GM12878 (cell line): ENCODE data around the gene FUT8. TPM values are rescaled to one million over a fixed set of nuclear protein-coding genes. Genes with fewer than 3 reads are reported as not detected.

Experiments used
- ATAC-seq: fragments of 200-7000 bp; cut with Tn5 transposase; 3 replicates; pipeline ENCODE4 v1.9.1; 2020; ENCODE audit warnings: mild to moderate bottlenecking, moderate library complexity
- BruUV-seq: library from RNA; stranded (reverse); fragments of 400-500 nt; replicated peaks from 2 replicates; lab custom pipeline; 2021; lab: Mats Ljungman, UMichigan
- CTCF ChIA-PET: fragments of 300-600 bp; sonication (Branson Sonifier 250); formaldehyde crosslinking; extraction: SDS; loops from one replicate; lab custom pipeline; 2021; ENCODE audit warnings: inconsistent platforms; lab: Yijun Ruan, JAX
- POLR2A ChIA-PET: fragments of 350-600 bp; formaldehyde crosslinking; extraction: SDS; loops from one replicate; lab custom pipeline; 2021; ENCODE audit warnings: inconsistent platforms; lab: Charles Lee
- RAD21 ChIA-PET: fragments of 300-600 bp; sonication (Branson Sonifier 250); formaldehyde crosslinking; loops from one replicate; lab custom pipeline; 2023; ENCODE audit warnings: antibody characterized with exemption; ENCODE audit not compliant: unreplicated experiment; lab: Charles Lee
- SMC1A ChIA-PET: fragments of 300-600 bp; sonication (Branson Sonifier 250); formaldehyde crosslinking; loops from one replicate; lab custom pipeline; 2023; ENCODE audit not compliant: unreplicated experiment, uncharacterized antibody; lab: Charles Lee
- DNase-seq: peaks from one replicate; pipeline ENCODE4 v3.0.0-alpha.2; 2011; ENCODE audit warnings: low read depth, low spot score
- FAIRE-seq: peaks from 3 replicates; lab custom pipeline; 2011; peaks lifted over from hg19 to GRCh38; lab: Jason Lieb, UNC
- H2AFZ ChIP-seq: 2 replicates; pipeline ENCODE4 v1.6.0; 2011; ENCODE audit warnings: low read depth, low read length, control low read depth; ENCODE audit not compliant: control insufficient read depth
- H3K27ac ChIP-seq: 2 replicates; pipeline ENCODE4 v1.5.1; 2011; ENCODE audit warnings: control low read depth; ENCODE audit not compliant: control insufficient read depth, insufficient read depth
- H3K27me3 ChIP-seq, 2 experiments: replicated peaks in 1 of 2; 2 replicates each; pipeline versions ENCODE4 v1.6.0 to v1.6.1; 2011; ENCODE audit warnings: low read length in 1 of 2; ENCODE audit not compliant: control insufficient read depth in 2 of 2, insufficient read depth in 2 of 2
- H3K36me3 ChIP-seq, 2 experiments: 2 replicates each; pipeline ENCODE4 v1.5.1; 2011; ENCODE audit warnings: low read length in 1 of 2; ENCODE audit not compliant: control insufficient read depth in 2 of 2, insufficient read depth in 2 of 2
- H3K4me1 ChIP-seq: 2 replicates; pipeline ENCODE4 v1.6.1; 2011; ENCODE audit warnings: mild to moderate bottlenecking, low read length, moderate library complexity, mixed read lengths; ENCODE audit not compliant: control insufficient read depth, insufficient read depth
- H3K4me2 ChIP-seq: 2 replicates; pipeline ENCODE4 v1.6.0; 2011; ENCODE audit warnings: control low read depth; ENCODE audit not compliant: control insufficient read depth, insufficient read depth
- H3K4me3 ChIP-seq: fragments of 200-600 bp; sonication (generic); 2 replicates; pipeline ENCODE4 v1.5.1; 2016
- H3K79me2 ChIP-seq: 2 replicates; pipeline ENCODE4 v1.6.0; 2011; ENCODE audit warnings: low read length; ENCODE audit not compliant: control insufficient read depth, insufficient read depth
- H3K9ac ChIP-seq: 2 replicates; pipeline ENCODE4 v1.8.0; 2011; ENCODE audit warnings: low read length, control low read depth, mixed read lengths; ENCODE audit not compliant: control insufficient read depth, insufficient read depth
- H3K9me3 ChIP-seq: replicated peaks from 3 replicates; pipeline ENCODE4 v1.5.1; 2011; ENCODE audit warnings: mild to moderate bottlenecking, low read length; ENCODE audit not compliant: control insufficient read depth, insufficient read depth
- H4K20me1 ChIP-seq: 2 replicates; pipeline ENCODE4 v1.6.0; 2011; ENCODE audit not compliant: control insufficient read depth, insufficient read depth
- BRCA1 ChIP-seq: IDR thresholded peaks from 2 replicates; pipeline ENCODE4 v1.6.1; 2011; ENCODE audit warnings: low read depth, low read length, improper control_type of control experiment
- E4F1 ChIP-seq: fragments of 450-650 bp; IDR thresholded peaks from 2 replicates; pipeline ENCODE4 v1.6.1; 2018; ENCODE audit warnings: borderline replicate concordance, mild to moderate bottlenecking; ENCODE audit not compliant: partially characterized antibody
- HDGF ChIP-seq: fragments of 450-650 bp; IDR thresholded peaks from 2 replicates; pipeline ENCODE4 v1.6.1; 2016; ENCODE audit warnings: antibody characterized with exemption
- IRF4 ChIP-seq: IDR thresholded peaks from 2 replicates; pipeline ENCODE4 v1.6.1; 2011; ENCODE audit warnings: low read depth, low read length
- MEF2B ChIP-seq: fragments of 450-650 bp; IDR thresholded peaks from 2 replicates; pipeline ENCODE4 v1.6.1; 2018; ENCODE audit warnings: mild to moderate bottlenecking, moderate library complexity; ENCODE audit not compliant: partially characterized antibody, poor library complexity, severe bottlenecking
- MYC ChIP-seq: IDR thresholded peaks from 2 replicates; pipeline ENCODE4 v1.6.1; 2011; ENCODE audit warnings: mild to moderate bottlenecking, low read length, moderate library complexity, inconsistent platforms; ENCODE audit not compliant: insufficient read depth, insufficient replicate concordance, insufficient read length, severe bottlenecking
- POU2F2 ChIP-seq: IDR thresholded peaks from 3 replicates; pipeline ENCODE4 v1.6.1; 2011; ENCODE audit warnings: low read depth, mild to moderate bottlenecking, low read length, borderline replicate concordance
- RUNX3 ChIP-seq: IDR thresholded peaks from 2 replicates; pipeline ENCODE4 v1.6.1; 2012; ENCODE audit warnings: low read length, inconsistent platforms
- SIX5 ChIP-seq: IDR thresholded peaks from 2 replicates; pipeline ENCODE4 v1.6.1; 2011; ENCODE audit warnings: mild to moderate bottlenecking, low read depth, low read length, moderate library complexity; ENCODE audit not compliant: severe bottlenecking
- SKIL ChIP-seq: fragments of 450-650 bp; IDR thresholded peaks from 2 replicates; pipeline ENCODE4 v1.6.1; 2017; ENCODE audit warnings: mild to moderate bottlenecking, low read depth, inconsistent platforms; ENCODE audit not compliant: poor library complexity, severe bottlenecking
- USF1 ChIP-seq: IDR thresholded peaks from 2 replicates; pipeline ENCODE4 v1.6.1; 2011; ENCODE audit warnings: borderline replicate concordance, low read depth, mild to moderate bottlenecking, moderate library complexity, mixed read lengths, low read length; ENCODE audit not compliant: insufficient read depth; ENCODE audit errors: extremely low read length
- WGBS: methylation state at CpG from one replicate; pipeline ENCODE4 v1.1.6; 2016; ENCODE audit warnings: low lambda C conversion rate; ENCODE audit not compliant: insufficient replicate concordance, insufficient coverage; ENCODE audit errors: missing lambda C conversion rate; 5-methylcytosine and 5-hydroxymethylcytosine counted together
- in situ Hi-C: fragments of 300-500 bp; cut with MboI; formaldehyde crosslinking; loops from 9 replicates; pipeline ENCODE4 v1.14.3; 2018; ENCODE audit warnings: mixed read lengths
- intact Hi-C: fragments of 100-400 bp; cut with micrococcal nuclease; formaldehyde crosslinking; loops from one replicate; pipeline ENCODE4 v1.14.2; 2022; ENCODE audit not compliant: unreplicated experiment
- polyA plus RNA-seq, 11 experiments: library from polyadenylated mRNA; depleted of rRNA in 4 of 11; unstranded in 6 of 11; stranded (reverse) in 5 of 11; fragments of >200 nt; fragmentation: Nextera tagmentation in 4 of 11; fragmentation: Illumina TruSeq in 1 of 11; extraction: Ambion mirVana in 4 of 11; extraction: Trizol in 1 of 11; gene quantifications; 1 replicate in 1 of 11; 2 replicates in 10 of 11; pipeline versions ENCODE4 v1.2.1 to v1.2.3, GENCODE V29; 2011 to 2016; ENCODE audit warnings: inconsistent platforms in 2 of 11, missing spikeins in 2 of 11, low read depth in 1 of 11
- total RNA-seq, 4 experiments: library from RNA; depleted of rRNA in 3 of 4; stranded (reverse); fragments of >200 nt in 3 of 4; fragmentation: Illumina TruSeq in 1 of 4; extraction: Trizol in 1 of 4; gene quantifications; 2 replicates each; pipeline versions ENCODE4 v1.2.1 to v1.2.3, GENCODE V29; 2013 to 2021

FUT8 gene
- total and polyA plus RNA-seq, 10 of the 15 experiments (the other 5 are each of a cell fraction or from before 2014, with no cell fraction given), result 21.3 to 106 (median 66.3) TPM

- SMC1A ChIA-PET, result interaction anchor here (1.3 kb wide), 1 partner anchor 24 kb away, joined by 3 read pairs; no protein-coding TSS in a partner anchor
- Histone ChIP-seq H3K4me1 (no peaks in the 10 kb centered on the region), H3K4me3 (no peak overlapping the region), H3K9ac (no peak overlapping the region), H3K9me3 (no peaks in the 10 kb centered on the region; the same call in 2 of the 3 replicates), H3K36me3 (no peaks in the 10 kb centered on the region), H3K4me2 (no peak overlapping the region), H3K79me2 (no peaks in the 10 kb centered on the region), H4K20me1 (no peaks in the 10 kb centered on the region), H2AFZ (no peak overlapping the region), H3K27ac (no peak overlapping the region), H3K27me3 (no peaks in the 10 kb centered on the region)
- in situ Hi-C loops (no loop called here), intact Hi-C loops (no loop called here)
- DNase-seq (no peak), FAIRE-seq (no peak), ATAC-seq (no peak)
- no peak for TF ChIP-seq MEF2B
- no peak for TF ChIP-seq MYC
- TF ChIP-seq E4F1, result no peak
- CTCF ChIA-PET, result interaction anchor here (1.8 to 2.2 kb wide), 2 partner anchors 68 to 593 kb away, joined by 5 to 6 read pairs; no protein-coding TSS in a partner anchor
- BruUV-seq, result no TSS peak
- RAD21 ChIA-PET, result no interaction called here
- POLR2A ChIA-PET, result interaction anchor here (0.6 kb wide), 1 partner anchor 52 kb away, joined by 3 read pairs; no protein-coding TSS in a partner anchor
- WGBS, result 98% methylated on average over 3 of the region's 3 CpGs
These were observed 344.4 kb downstream of the FUT8 start for GRCh38 chr14:65756880-65757279.

- H3K9ac ChIP-seq, result no peak overlapping the region
- BruUV-seq, result no TSS peak
- TF ChIP-seq POU2F2 (no peak), RUNX3 (no peak), SKIL (no peak), HDGF (no peak), BRCA1 (no peak), IRF4 (no peak), SIX5 (no peak), USF1 (no peak)
- H3K36me3 ChIP-seq, result no peaks in the 10 kb centered on the region
- in situ Hi-C loops, result no loop called here
- ChIA-PET POLR2A (no interaction called here), SMC1A (interaction anchor here (0.7 kb wide), 1 partner anchor 66 kb away, joined by 3 read pairs; no protein-coding TSS in a partner anchor), RAD21 (no interaction called here), CTCF (no interaction called here)
- no peaks in the 10 kb centered on the region for H3K9me3 ChIP-seq
- DNase-seq (no peak), FAIRE-seq (no peak), ATAC-seq (no peak)
- H3K4me2 ChIP-seq, result no peak overlapping the region
- no peak overlapping the region for H3K4me3 ChIP-seq
- H2AFZ ChIP-seq, result no peak overlapping the region
- H4K20me1 ChIP-seq, result no peaks in the 10 kb centered on the region
- intact Hi-C loops, result no loop called here
- no peaks in the 10 kb centered on the region for H3K4me1 ChIP-seq
- no peaks in the 10 kb centered on the region for H3K79me2 ChIP-seq
- H3K27me3 ChIP-seq, result no peaks in the 10 kb centered on the region
- WGBS, result 53% methylated on average over 2 of the region's 2 CpGs
- H3K27ac ChIP-seq, result no peak overlapping the region
These were observed 356.6 kb downstream of the FUT8 start for GRCh38 chr14:65769151-65769550.
